Activated CD4-positive, alpha-beta T cell treated with anti-CD3 and anti-CD28 coated beads, Interleukin-2, amount 50 U/mL, for 4 hours (primary cell): ENCODE data around the gene CDC5L.
"Not testable (repeated sequence)": the region's sequence is repeated elsewhere in the genome, so short reads cannot be mapped to it uniquely, and the experiment has no call there.

Experiments used
- DNase-seq, 2 experiments: peaks; one replicate each; pipeline ENCODE4 v3.0.0-alpha.2; 2020

CDC5L gene

DNA sequence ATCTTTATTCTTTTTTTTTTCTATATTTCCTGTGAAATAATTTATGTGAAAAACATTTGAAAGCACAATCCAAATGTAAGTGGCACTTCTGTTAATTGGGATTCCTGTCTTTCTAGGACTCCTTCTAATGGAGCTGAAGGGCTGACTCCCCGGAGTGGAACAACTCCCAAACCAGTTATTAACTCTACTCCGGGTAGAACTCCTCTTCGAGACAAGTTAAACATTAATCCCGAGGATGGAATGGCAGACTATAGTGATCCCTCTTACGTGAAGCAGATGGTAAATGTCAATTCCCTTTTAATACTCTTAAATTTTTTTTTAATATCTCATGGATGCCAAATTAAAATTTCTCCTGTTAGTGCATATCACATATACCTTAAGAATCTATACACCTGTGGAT lies 35.0 kb downstream of the CDC5L start:
- DNase-seq, result no peak

DNA sequence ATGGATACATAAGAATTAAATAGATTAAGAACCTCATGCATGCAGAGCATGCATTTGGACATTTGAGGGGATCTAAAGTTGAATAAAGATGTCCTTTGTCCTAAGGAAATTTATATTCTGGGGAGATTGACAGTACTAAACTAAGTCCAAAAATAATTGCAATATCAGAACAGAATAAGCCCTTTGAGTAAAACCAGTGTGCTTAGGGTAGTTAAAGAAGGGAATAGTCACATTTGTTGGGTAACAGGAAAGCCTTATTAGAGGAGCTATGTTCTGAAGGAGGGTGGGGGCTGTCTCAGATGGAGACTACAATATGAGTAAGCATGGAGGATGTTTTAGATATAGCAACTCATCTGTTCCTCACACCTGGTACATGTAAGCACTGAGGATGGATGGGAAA lies 35.8 kb downstream of the CDC5L start:
- DNase-seq, result no peak

DNA sequence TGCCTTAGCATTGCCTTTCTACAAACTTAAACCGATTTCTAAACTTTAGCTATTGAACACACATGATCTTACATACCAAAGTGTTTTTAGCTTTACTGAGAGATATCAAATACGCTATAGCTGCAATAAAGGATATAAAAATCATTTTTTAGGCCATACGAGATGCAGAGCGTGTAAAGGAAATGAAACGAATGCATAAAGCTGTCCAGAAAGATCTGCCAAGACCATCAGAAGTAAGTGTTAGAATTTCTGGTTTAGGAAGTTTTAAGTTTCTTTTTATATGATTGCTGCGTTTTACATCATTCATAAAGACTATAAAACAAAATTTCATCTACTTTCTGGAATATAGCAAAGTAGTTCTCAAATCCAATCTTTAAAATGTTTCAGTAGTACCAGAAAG lies 38.4 kb downstream of the CDC5L start:
- DNase-seq, result no peak

DNA sequence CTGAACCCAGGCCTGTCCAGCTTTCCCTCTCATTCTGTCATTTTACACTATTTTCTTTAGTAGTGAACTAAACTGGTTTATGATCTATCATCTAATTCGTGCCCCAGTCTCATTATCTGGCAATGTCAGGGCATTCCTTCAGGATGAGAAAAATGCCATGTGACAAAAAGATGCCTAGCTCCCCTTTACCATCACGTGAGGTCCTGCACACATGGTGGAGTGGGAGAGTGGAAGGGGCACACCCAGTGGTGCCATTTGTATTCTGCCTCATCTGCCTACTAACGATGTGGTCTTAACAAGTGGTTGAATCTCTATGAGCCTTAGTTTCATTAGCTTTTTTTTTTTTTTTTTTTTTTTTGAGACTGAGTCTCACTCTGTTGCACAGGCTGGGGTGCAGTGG lies 41.2 kb downstream of the CDC5L start:
- DNase-seq, result no peak

DNA sequence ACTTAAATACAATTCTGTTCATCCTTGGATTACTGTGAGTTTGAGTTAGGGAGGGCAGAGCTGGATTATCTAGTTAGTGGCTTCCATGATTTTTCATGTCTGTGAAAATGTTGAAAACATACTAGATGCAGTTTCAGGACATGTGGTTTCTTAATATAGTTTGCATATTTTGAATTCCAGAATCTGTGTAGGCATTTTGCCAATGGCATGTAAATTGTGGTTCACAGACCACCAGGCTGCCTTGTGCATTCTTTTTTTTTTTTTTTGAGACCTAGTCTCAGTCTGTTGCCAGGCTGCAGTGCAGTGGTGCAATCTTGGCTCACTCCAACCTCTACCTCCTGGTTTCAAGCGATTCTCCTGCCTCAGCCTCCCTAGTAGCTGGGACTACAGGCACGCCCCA lies 42.8 kb downstream of the CDC5L start:
- no peak for DNase-seq

DNA sequence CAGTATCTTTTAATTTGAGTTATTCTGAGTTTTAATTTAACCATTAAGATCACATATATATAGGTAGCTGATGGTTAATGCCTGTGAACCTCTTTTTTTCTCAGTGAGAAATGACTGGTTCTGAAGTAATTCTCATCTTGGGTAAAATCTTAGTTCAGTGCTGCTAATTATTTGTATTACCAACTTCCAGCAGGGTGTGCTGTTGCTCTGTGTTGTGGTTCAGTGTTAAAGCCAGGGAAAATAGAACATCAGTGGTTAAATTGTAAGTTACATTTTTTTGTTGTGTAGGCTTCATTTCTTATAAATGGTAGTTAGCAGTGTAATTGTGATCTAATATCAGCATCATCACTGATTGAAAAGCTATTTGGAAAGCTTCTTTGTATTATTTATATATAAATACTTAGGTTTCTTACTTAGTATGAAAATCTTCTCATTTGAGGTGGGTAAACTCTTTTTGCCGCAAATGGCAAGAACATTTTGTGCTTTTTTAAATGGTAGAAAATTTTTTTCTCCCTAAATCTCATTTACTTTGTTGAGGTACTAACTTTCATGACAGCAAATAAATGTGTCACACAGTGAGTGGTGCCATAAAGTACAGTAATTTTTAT lies 43.7 kb downstream of the CDC5L start:
- DNase-seq, result peak; percentile 19 to 22

DNA sequence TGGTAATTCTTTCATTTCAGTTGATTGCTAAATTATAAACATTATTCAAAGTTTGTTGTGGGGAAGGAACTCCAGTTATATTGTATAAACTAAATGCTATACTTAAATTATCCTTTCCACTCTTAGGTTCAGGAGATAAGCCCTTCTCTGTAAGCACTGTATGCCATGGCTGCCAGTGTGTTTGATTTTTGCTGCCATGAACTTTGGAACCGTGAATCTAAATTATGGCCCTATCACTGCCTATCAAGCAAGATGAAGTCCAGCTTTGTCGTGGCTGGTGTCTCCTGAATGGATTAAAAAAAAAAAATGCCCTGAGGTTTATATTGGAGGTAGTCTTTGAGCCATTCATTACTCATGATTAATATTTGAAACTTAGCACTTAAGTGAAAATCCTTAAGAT lies 44.7 kb downstream of the CDC5L start:
- DNase-seq, result no peak

DNA sequence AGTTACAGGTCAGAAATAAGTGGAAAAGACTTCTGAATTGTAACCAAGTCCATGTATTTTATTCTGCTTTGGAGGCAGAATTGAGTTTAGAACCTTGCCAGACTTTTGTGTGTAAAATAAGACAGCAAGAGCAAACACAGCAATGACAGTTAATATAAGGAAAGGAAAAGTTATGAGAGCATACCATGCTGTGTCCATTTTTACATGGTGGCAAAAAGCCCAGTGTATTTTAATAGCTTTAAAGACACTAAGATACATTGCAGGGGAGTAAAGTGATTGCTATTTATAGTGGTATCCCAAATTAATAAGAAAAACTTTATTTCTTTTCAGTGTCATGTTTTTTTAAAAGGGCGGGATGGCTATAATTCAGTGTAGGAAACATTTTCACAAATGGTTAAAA lies 45.2 kb downstream of the CDC5L start:
- DNase-seq, result no peak

DNA sequence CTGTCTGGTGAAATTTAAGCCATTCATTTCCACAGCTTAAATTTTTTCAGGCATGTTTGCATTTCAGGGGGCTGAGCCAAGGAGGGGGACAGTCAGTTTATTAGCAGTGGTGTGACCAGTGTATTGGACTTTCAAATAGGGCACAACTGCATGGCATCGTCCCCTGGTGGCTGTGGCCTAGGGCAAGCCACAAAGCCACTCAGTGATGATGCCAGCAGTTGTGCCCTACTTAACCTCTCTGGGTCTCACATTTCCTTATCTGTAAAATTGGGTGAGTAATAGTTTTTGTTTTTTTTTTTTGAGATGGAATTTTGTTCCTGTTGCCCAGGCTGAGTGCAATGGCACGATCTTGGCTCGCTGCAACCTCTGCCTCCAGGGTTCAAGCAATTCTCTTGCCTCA lies 48.0 kb downstream of the CDC5L start:
- no peak for DNase-seq

DNA sequence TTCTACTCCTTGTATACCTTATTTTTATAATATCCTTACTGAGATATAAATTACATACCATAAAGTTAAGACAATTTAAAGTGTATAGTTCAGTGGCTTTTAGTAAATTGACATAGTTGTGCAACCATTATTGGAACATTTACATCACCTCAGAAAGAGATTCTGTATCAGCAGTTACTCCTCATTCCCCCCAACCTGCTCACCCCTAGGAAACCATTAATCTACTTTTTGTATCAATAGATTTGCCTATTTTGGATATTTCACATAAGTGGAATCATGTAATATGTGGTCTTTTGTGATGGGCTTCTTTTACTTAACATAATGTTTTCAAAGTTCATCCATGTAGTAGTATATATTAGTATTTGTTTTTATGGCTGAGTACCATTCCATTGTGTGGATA lies 51.3 kb downstream of the CDC5L start:
- no peak for DNase-seq

DNA sequence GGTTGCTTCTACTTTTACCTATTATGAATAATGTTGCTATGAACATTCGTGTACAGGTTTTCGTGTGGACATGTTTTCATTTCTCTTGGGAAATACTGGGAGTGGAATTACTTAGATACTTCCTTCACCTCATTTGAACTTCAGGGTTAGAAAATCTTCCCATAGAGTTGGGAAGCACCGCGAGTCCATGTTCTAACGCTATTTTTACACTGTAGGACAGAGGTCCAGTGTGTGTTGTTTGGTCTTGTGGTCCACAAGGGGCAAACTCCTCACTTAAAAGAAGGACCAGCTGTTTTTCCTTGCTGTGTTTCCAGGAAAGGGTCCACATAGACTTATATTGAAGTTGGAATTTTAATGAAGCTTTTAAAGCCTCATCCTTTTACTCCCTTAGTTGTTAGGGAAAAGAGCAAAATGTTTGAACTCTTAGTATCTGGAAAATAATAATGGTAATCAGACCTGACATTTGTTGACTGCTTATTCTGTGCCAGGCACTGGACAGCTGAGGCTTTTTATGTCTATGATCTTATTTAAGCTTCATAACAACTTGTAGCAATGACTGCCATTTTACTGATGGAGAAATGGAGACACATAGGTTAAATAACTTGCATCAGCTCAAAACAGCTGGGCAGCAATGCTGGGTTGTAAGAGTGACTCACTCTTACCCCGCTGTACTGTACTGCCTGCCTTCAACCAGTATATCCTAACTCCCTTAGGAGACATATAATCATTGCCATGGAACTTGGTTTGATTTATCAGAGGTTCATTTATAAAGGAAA lies 52.0 kb downstream of the CDC5L start:
- no peak for DNase-seq

DNA sequence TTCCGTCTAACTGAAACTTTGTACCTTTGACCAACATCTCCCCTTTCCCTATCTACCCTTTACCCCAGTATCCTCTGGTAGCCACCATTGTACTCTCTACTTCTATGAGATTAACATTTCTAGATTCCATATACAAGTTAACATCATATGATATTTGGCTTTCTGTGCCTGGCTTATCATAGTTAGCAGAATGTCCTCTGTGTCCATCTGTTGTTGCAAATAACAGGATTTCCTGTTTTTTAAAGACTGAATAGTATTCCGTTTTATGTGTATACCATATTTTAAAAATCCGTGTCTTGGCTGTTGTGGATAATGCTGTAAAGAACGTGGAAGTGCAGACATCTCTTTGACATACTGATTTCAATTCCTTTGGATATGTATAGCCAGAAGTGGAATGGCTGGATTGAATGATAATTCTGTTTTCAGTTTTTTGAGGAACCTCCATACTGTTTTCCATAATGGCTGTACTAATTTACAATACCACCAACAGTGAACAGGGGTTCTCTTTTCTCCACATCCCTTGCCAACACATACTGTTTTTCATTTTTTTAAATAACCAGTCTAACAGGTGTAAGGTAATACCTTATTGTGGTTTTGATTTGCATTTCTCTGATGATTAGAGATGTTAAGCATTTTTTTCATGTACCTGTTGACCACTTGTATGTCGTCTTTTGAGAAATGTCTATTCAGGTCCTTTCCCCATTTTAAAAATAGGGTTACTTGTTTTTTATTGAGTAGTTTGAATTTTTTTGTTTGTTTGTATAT lies 53.8 kb downstream of the CDC5L start:
- no peak for DNase-seq

DNA sequence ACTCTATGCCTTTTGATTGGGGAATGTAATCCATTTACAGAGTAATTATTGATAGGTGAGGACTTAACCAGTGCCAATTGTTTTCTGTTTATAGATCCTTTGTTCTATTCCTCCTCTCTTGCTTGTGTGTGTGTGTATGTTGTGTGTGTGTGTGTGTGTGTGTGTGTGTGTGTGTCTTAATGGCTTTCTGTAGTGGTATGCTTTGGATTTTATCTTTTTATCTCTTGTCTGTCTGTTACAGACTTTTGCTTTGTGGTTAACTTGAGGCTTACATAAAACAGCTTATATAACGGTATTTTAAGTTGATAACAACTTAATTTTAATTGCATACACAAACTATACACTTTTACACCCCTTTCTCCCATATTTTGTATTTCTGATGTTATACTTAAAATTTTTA lies 54.7 kb downstream of the CDC5L start:
- DNase-seq, result no peak

DNA sequence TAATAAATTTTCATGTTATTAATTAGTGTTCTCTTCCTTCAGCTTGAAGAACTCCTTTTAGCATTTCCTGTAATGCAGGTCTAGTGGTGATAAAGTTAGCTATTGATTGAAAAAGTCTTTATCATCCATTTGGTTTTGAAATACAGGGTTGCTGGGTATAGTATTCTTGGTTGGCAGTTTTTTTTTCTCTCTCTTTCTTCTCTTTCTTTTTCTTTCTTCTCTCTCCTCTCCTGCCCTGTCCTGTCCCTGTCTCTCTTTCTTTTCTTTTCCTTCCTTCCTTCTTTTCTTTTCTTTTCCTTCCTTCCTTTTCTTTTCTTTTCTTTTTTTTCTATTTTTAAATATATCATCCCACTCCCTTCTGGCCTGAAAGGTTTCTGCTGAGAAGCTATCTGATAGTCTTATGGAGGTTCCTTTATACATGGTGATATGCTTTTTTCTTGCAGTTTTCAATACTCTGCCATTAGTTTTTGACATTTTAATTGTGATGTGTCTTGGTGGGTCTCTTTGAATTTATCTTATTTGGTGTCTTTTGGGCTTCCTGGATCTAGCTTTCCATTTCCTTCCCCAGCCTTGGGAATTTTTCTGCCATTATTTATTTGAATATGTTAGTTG lies 55.4 kb downstream of the CDC5L start:
- no peak for DNase-seq

DNA sequence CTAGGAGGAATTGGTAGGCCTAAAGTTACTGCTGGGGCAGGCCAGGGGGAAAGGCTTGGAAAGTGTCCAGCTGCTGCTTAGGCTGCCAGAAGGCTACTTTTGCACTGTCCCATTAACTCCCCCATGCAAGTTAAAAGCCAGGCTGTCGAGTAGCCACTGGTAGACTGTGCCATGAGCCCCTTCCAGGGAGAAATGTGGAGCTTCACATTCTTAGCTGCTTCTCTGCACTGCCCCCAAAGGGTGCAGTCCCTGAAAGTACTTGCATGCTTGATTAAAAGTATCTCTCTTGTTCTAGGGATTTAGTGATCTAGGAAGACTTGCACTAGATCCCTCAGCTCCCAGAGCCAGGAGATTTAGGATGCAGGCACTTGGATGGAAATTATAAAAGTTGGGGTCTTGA lies 57.3 kb downstream of the CDC5L start:
- no peak for DNase-seq

DNA sequence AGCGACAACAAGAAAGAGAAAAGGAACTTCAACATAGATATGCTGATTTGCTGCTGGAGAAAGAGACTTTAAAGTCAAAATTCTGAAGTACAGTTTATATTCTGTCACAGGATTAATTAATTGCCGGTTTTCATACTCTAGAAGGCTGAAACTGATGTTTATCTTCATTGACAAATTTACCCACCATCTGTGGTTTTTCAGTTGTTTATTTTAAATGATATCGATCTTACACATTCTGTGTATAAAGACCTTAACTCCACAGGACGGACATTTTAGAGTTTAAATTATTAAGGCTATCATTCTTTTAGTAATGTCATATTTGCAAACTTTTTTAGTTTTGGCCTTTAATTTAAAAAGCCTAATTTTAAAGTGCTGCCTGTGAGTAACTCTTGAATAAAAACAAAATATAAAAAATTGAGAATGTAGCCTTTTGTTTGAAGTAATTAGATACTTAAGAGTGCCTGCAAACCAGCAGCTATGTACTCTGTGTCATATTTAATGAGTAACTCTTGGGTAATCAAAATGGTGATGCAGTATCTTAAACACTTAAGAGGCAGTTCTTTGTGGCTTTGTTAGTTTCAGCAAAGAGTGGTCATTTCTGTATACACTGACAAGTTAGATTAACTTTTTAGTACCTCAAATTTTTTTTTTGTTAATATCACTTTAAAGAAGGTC lies 59.3 kb downstream of the CDC5L start:
- DNase-seq, result no peak

DNA sequence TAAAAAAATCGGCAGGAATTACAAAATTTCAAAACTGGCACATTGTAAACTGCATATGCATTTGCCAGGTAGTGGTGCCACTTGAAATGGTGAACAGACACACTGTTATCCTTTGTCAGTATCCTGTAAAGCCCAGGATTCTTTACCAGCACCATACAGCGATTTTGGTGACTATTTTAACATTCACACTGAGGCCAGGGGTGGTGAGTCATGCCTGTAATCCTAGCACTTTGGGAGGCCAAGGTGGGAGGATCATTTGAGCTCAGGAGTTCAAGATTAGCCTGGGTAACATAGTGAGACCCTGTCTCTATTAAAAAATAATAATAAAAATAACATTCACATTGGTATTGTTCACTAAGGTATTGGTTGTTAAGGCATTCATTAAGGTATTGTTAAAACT lies 61.7 kb downstream of the CDC5L start:
- DNase-seq, result not testable (repeated sequence)

DNA sequence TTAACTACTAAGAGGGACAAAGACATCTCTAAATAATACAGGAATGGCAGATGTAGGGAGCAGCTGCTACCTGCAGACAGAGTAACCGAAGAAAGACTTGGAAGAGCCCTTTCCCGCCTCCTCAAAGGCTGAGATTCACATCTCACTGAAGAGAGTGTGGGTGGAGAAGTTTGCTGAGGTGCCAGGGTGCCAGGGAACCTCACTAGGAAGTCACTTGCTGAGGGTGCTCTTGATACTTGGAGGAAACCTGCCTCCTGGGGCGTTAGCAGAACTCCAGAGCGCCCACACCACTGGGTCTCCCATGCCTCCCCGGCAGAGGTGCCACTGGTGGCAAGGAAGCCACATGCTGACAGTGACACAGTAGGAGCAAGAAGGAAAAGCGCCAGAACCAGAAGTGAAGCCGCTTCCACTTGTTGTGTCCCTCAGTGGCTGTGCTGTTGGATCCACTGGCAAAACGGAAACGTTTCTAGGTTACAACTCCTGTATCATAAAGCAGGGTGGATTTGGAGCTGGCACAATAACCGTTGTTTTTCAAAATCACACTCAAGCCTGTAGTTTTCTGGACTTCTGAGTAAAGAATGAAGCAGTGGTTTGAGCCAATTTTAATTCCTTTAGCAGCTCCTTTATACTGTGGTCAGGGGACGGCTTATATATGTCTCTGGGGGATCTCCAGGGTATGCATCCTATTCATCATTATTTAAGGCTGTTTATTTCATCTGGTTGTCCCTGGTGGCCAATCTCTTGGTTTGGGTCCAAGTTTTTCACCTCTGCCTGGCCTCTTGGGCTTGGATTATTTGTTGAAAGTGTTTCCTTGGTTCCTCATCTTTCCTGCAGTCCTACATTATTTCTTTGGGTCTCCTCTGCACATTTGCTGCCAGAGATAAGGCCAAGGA lies 64.5 kb downstream of the CDC5L start:
- DNase-seq, result no peak

DNA sequence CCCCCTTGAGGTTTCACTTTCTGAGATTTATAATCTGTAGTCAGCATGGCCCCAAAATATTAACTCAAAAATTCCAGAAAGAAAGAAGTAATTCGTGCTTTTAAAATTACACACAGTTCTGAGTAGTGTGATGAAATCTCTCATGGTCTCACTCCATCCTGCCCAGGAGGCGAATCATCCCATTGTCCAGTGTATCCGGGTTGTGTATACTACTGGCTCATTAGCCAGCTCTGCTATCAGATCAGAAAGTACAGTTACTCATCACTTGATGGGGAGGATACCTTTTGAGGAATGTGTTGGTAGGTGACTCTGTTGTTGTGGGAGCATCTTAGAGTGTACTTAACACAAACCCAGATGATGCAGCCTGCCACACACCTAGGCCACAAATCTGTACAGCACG lies 65.2 kb downstream of the CDC5L start:
- no peak for DNase-seq

DNA sequence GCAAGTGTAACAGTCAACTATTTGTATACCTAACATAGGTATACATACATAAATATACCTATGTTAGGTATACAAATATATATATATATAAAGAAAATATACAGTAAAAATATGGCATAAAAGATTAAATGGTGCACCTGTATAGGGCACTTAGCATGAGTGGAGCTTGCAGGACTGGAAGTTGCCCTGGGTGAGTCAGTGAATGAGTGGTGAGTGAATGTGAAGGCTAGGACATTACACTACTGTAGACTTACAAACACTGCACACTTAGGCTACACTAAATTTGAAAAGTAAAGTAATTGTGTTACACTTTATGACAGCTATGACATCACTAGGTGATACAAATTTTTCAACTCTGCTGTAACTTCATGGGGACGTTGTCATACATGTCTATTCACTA lies 65.6 kb downstream of the CDC5L start:
- DNase-seq, result no peak

DNA sequence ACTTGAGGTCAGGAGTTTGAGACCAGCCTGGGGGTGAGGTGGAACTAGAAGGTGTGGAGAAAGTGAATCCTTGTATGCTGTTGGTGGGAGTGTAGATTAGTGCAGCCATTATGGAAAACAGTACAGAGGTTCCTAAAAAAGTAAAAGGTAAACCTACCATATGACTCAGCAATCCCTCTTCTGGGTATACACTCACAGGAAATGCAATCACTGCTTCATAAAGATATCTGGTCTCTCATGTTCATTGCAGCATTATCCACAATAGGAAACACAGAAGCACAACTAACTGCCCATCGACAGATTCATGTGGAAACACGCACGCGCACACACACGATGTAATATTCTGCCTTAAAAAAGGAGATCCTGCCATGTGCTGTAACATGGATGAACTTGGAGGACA lies 66.7 kb downstream of the CDC5L start:
- DNase-seq, result no peak
